Measurements from ENCODE around the gene PDE7B. TPM values are rescaled to one million over a fixed set of nuclear protein-coding genes. Genes with fewer than 3 reads are reported as not detected.

The PDE7B gene
- total RNA-seq, 1 donor, result 1.7 TPM

DNA sequence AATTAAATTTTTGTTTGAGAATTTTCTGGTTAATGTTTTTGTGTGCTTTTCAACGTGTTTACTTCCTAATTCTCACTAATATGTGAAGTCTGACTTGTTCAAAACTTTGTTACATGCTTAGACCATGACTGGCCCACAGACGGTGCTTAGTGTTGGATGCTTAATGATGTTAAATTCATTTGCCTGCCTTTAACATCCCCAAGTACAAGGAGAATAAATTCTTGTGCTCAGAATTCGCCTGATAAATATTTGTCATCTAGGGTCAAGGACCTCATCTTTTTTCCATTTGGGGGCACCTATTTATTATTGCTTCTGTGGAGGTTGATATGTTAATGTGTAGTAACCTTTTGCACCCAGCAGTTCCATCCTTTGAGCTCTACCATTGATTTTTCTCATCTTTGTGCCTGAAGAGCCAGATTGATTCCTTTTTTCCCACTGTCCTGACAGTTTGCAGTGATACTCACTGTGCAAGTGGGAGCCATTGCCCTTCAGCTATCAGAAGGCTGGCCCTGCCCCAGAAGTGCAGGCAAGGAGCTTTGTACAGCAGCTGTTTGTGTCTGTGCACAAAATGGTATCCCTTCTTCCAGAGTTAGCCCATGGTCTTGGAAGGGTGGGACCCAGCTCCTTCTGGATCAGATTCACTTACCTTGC lies 170.8 kb downstream of the PDE7B start:
- TF ChIP-seq, protein P1, sequence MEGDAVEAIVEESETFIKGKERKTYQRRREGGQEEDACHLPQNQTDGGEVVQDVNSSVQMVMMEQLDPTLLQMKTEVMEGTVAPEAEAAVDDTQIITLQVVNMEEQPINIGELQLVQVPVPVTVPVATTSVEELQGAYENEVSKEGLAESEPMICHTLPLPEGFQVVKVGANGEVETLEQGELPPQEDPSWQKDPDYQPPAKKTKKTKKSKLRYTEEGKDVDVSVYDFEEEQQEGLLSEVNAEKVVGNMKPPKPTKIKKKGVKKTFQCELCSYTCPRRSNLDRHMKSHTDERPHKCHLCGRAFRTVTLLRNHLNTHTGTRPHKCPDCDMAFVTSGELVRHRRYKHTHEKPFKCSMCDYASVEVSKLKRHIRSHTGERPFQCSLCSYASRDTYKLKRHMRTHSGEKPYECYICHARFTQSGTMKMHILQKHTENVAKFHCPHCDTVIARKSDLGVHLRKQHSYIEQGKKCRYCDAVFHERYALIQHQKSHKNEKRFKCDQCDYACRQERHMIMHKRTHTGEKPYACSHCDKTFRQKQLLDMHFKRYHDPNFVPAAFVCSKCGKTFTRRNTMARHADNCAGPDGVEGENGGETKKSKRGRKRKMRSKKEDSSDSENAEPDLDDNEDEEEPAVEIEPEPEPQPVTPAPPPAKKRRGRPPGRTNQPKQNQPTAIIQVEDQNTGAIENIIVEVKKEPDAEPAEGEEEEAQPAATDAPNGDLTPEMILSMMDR (IDR thresholded peaks at IDR 0.05; ENCODE audit: insufficient read depth, low read depth, low read length), result no peak
- DNase-seq (ENCODE audit: low read depth), result no peak
- no peak overlapping the region for H3K4me3 ChIP-seq (ENCODE audit: low read depth, low read length)

DNA sequence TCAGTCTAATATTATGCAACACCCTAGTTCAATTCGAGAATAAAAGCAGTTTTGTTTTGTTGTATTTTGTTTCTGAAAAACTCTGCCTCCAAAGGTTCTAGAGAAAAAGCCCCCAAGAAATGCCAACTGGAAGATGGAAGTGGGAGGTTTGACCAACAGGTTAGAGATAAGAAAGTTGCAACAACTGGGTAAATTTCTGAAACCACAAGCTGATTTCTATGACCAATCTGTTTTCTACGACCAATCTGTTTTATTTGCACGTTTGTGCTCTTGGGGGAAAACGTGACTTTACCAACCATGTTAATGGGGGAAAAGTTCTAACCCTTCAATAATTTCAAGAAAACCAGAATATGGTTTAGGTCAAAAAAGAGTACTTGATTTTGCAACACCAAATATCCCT lies 173.2 kb downstream of the PDE7B start:
- TF ChIP-seq, protein P1 (IDR thresholded peaks at IDR 0.05; ENCODE audit: insufficient read depth, low read depth, low read length), result no peak
- no peak for DNase-seq (ENCODE audit: low read depth)
- H3K4me3 ChIP-seq (ENCODE audit: low read depth, low read length), result no peak overlapping the region

DNA sequence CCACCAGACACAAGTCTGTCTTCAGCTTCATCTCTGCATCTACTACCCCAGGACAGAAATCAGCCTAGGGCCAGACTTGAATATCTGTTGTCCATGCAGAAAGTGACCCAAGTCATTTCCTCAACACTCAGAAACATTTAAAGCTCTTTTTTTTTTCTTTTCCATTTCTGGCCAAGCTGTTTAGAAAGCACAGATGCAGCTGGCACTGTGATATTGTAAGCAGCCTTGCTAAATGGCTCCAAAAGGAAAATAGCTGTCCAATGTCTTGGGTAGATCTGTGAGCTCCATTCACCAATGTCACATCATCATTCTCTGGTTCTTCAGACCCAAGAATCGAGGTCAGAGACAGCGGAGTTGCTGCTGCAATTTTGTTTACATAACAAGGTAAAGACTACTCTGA lies 174.2 kb downstream of the PDE7B start:
- no peak for DNase-seq (ENCODE audit: low read depth)
- TF ChIP-seq, protein P1 (IDR thresholded peaks at IDR 0.05; ENCODE audit: insufficient read depth, low read depth, low read length), result no peak
- H3K4me3 ChIP-seq (ENCODE audit: low read depth, low read length), result no peak overlapping the region

DNA sequence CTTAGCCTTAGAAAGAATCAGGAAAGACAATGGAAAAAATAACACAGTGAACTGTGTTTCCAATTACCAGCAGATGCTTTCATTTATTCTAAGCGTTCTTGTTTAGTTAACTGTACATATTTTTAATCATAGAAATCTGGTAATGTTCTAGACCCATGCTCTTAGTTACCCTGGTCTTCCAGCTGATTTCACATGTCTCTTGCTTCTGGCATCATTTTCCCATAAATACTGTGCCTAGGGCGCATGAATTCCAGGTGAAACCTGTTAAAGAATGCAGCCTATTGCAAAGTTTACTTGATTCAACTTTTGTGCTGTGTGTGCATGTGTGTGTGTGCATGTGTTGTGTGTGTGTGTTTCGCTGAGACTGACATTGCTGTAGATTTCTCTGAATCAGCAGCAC lies 178.6 kb downstream of the PDE7B start:
- H3K4me3 ChIP-seq (ENCODE audit: low read depth, low read length), result no peak overlapping the region
- TF ChIP-seq, protein P1 (IDR thresholded peaks at IDR 0.05; ENCODE audit: insufficient read depth, low read depth, low read length), result no peak
- no peak for DNase-seq (ENCODE audit: low read depth)

DNA sequence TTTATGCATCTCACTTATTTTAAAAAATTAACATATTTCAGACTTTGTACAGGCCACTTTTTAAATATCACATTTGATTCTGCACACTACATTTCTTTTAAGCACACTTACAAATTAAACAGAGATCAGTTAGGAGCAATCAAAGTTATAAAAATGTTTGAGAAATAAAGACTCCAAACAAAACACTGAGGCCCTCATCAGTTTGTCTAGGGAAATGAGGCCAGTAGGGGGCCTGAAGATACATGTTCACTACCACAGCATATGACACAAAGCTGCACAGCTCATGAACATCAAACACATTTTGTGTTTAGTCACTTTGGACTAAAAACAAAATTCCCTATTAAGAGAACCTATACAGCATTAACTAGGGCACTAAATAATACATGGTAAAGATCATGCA lies 180.5 kb downstream of the PDE7B start:
- TF ChIP-seq, protein P1 (IDR thresholded peaks at IDR 0.05; ENCODE audit: insufficient read depth, low read depth, low read length), result peak; percentile 73
- DNase-seq (ENCODE audit: low read depth), result peak; percentile 71
- no peak overlapping the region for H3K4me3 ChIP-seq (ENCODE audit: low read depth, low read length)

DNA sequence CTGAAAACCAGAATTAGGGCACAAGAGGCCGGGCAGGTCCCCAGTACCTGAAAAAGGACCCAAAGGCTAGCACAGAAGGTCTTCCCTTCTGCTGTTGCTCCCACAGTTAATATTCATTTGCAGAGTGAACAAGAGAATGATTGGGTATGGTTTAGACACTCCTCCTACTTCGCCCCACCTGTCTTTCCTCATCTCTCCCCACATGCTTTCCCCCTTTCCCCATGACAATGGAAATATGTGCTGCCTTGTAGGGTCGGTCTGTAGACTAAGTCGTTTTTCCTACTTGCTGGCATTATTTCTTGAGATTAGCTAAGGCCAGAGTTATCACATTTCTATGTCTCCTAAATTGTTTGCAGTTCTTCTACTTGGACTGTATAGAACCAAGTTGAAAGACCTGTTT lies 181.9 kb downstream of the PDE7B start:
- H3K4me3 ChIP-seq (ENCODE audit: low read depth, low read length), result no peak overlapping the region
- TF ChIP-seq, protein P1 (IDR thresholded peaks at IDR 0.05; ENCODE audit: insufficient read depth, low read depth, low read length), result no peak

DNA sequence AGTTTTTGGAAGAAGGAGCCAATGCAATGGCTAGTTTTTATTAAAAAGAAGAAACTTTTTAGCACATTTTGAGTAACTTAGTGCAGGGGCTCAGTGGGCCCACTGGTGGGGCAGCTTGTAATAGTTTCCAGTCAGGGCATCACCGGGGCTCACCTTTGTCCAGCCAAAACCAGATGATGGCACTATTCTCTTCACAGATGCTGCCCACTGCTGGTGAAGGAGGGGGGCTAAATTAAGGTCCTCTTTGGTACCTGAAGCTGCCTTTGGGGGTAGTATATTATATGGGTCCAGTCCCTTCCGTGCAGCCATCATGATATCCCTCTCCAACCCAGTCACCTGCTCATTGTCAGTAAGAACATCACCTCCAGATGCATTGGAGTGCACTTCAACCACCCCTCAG lies 182.9 kb downstream of the PDE7B start:
- no peak for DNase-seq (ENCODE audit: low read depth)
- H3K4me3 ChIP-seq (ENCODE audit: low read depth, low read length), result no peak overlapping the region
- TF ChIP-seq, protein P1 (IDR thresholded peaks at IDR 0.05; ENCODE audit: insufficient read depth, low read depth, low read length), result no peak

More for the DNA sequence above, 181.9 kb downstream of the PDE7B start:
- no peak for DNase-seq (ENCODE audit: low read depth)

All from fibroblast of villous mesenchyme (primary cell).